Measurements from ENCODE around the gene PTCD3. TPM values are rescaled to one million over a fixed set of nuclear protein-coding genes. Genes with fewer than 3 reads are reported as not detected.

PTCD3 gene
- polyA plus RNA-seq, 1 of the 3 experiments (the other 2 are of a cell fraction), result 44.5 TPM

- Histone ChIP-seq H3K9me3 (no peaks in the 10 kb centered on the region), H4K20me1 (ENCODE audit: insufficient read depth) (peaks cover 72% of the 10 kb centered on the region), H3K27ac (ENCODE audit: low read depth in 2 of 2, low read length in 1 of 2) (no peak overlapping the region; a peak in 1 of 4 replicates), H2AFZ (ENCODE audit: low read depth) (no peak overlapping the region), H3K9ac (no peak overlapping the region), H3K27me3 (ENCODE audit: insufficient read depth) (no peaks in the 10 kb centered on the region), H3K4me2 (no peak overlapping the region), H3K9me2 (no peaks in the 10 kb centered on the region), H3K36me3 (replicated peaks in 1 of 2; ENCODE audit: control insufficient read depth in 1 of 2, insufficient read depth in 2 of 2, low read length in 1 of 2) (peaks cover 9 to 15% of the 10 kb centered on the region in 2 experiments), H3K4me1 (ENCODE audit: control insufficient read depth in 1 of 2, insufficient read depth in 2 of 2, low read depth in 1 of 2, low read length in 1 of 2) (peaks cover 6 to 15% of the 10 kb centered on the region in 2 experiments; a peak in 2 of 4 replicates), H3K79me2 (ENCODE audit: insufficient read depth) (peaks cover 100% of the 10 kb centered on the region), H3F3A (replicated peaks; ENCODE audit: insufficient read depth) (peaks cover 10% of the 10 kb centered on the region), H3K4me3 (ENCODE audit: low read depth in 2 of 2, low read length in 1 of 2) (no peak overlapping the region)
- no peak for DNase-seq
- ChIA-PET POLR2A (interaction anchor here (1.6 kb wide), 1 partner anchor 9 kb away, joined by 9 read pairs; the partner anchor contains the start of gene IMMT), CTCF (interaction anchor here (1.2 kb wide), 1 partner anchor 9 kb away, joined by 4 read pairs; no protein-coding TSS in a partner anchor)
- no peak for TF ChIP-seq IRF3 (IDR thresholded peaks at IDR 0.05; ENCODE audit: low read depth, low read length)
- no peak for TF ChIP-seq REST (IDR thresholded peaks at IDR 0.05; ENCODE audit: low read depth, low read length)
- TF ChIP-seq FOSL2 (IDR thresholded peaks at IDR 0.05; ENCODE audit: borderline replicate concordance, low read depth), result no peak
- TF ChIP-seq FOXJ3 (CRISPR knock-in tag; IDR thresholded peaks at IDR 0.05), result no peak
- TF ChIP-seq TEAD4 (IDR thresholded peaks at IDR 0.05; ENCODE audit: borderline replicate concordance, insufficient read depth), result no peak
- no peak for TF ChIP-seq RAD21 (IDR thresholded peaks at IDR 0.05; ENCODE audit: low read length)
- no peak for TF ChIP-seq EZH2phosphoT487 (IDR thresholded peaks at IDR 0.05; ENCODE audit: borderline replicate concordance, low read depth)
- no peak for TF ChIP-seq CTCF (IDR thresholded peaks at IDR 0.05)
- no peak for TF ChIP-seq SMC3 (IDR thresholded peaks at IDR 0.05; ENCODE audit: low read depth, low read length)
Observed at GRCh38 chr2:86186431-86186830, 80.4 kb downstream of the PTCD3 start.
